Right lobe of liver (tissue), 6 donors: ENCODE data around the gene LRCH1. TPM values are rescaled to one million over a fixed set of nuclear protein-coding genes. Genes with fewer than 3 reads are reported as not detected.

ENCODE experiments used
- ATAC-seq, 4 donors: fragments of 200-7000 bp; cut with Tn5 transposase; one replicate each; pipeline ENCODE4 v1.9.1; 2020; ENCODE audit warnings: mild to moderate bottlenecking in 4 of 4, moderate library complexity in 4 of 4
- DNase-seq, 3 donors: peaks; one replicate each; pipeline ENCODE4 v3.0.0-alpha.2; 2020
- H3K27ac ChIP-seq, 3 donors: fragments of 200-600 bp; one replicate each; pipeline ENCODE4 v1.8.0; 2022
- H3K27me3 ChIP-seq, 2 donors: fragments of 200-600 bp; one replicate each; pipeline ENCODE4 v1.8.0; 2022
- H3K36me3 ChIP-seq, 4 donors: fragments of 200-600 bp; sonication (generic) in 1 of 4; one replicate each; pipeline versions ENCODE4 v1.5.1 to v1.8.0; 2017 to 2022; ENCODE audit warnings: control low read depth in 1 of 4
- H3K4me1 ChIP-seq, 4 donors: fragments of 200-600 bp; sonication (generic) in 1 of 4; one replicate each; pipeline versions ENCODE4 v1.5.1 to v1.8.0; 2017 to 2022; ENCODE audit warnings: control low read depth in 1 of 4
- H3K4me3 ChIP-seq, 3 donors: fragments of 200-600 bp; one replicate each; pipeline ENCODE4 v1.8.0; 2022
- H3K9me3 ChIP-seq, 4 donors: fragments of 200-600 bp; sonication (generic) in 1 of 4; one replicate each; pipeline versions ENCODE4 v1.5.1 to v1.8.0; 2017 to 2022; ENCODE audit warnings: control low read depth in 1 of 4
- POLR2A ChIP-seq: fragments of 450-650 bp; IDR thresholded peaks from one replicate; pipeline ENCODE4 v1.6.1; 2017; ENCODE audit warnings: antibody characterized with exemption, mild to moderate bottlenecking
- WGBS: methylation state at CpG from one replicate; pipeline ENCODE4 v1.1.6; 2018; ENCODE audit warnings: low coverage, low lambda C conversion rate; ENCODE audit not compliant: insufficient coverage; ENCODE audit errors: missing lambda C conversion rate; 5-methylcytosine and 5-hydroxymethylcytosine counted together
- intact Hi-C, 2 donors: fragments of 100-400 bp; cut with DNase I; formaldehyde crosslinking; loops; one replicate each; pipeline versions ENCODE4 v1.11.2 to v1.14.1; 2022
- total RNA-seq, 6 experiments: library from RNA; depleted of rRNA in 2 of 6; stranded (reverse); fragments of >200 nt in 2 of 6; fragmentation: NEBNext Ultra II Directional in 3 of 6; extraction: Animal tissue kit (Norgen Biotek cat#: 25700) in 3 of 6; gene quantifications; one replicate each; pipeline versions ENCODE4 v1.1.0 to v1.2.4, GENCODE V29; 2016 to 2023
- TF ChIP-seq, protein P1 (sequence below), 4 donors: fragments of 200-600 bp in 3 of 4; fragments of 450-650 bp in 1 of 4; IDR thresholded peaks; one replicate each; pipeline versions ENCODE4 v1.5.1 to v1.8.0; 2016 to 2022; ENCODE audit warnings: antibody characterized with exemption in 4 of 4, mild to moderate bottlenecking in 2 of 4
- donor health status: DM: no; HTN: yes; CAD: no.
- donor health status: DM: no; HTN: no; CAD: no.
- donor health status: DM: no; HTN: no; CAD: no.
- donor health status: DM: no; HTN: yes; CAD: no.
- donor health status: DM: no; HTN: yes; CAD: no.

Gene LRCH1
- total RNA-seq, 6 experiments from 2014 or later: 5.4 to 9.6 (median 7.7) TPM

DNA sequence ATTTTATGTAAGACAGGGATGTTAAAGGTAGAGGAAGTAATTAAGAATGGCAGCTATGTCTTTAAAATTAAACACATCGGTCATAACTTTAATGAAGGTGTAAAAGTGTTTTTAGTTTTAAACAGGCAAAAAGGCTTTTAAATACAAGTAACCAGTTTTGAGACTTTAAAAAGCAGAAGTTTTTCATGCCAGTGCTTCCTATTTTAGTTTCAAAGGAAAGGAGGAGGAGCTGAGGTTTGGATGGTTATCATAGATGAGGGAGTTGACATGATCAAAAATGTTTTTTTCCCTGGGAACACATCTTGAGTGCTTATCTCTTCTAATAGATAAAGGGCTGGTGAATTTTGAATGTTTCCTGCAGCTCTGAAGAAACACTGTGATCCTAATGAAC is 42.9 kb downstream of the LRCH1 start:
- WGBS: 44% methylated on average over 1 of the region's 1 CpG
- Histone ChIP-seq H3K4me3 (no peak overlapping the region), H3K27me3 (no peaks in the 10 kb centered on the region), H3K36me3 (no peaks in the 10 kb centered on the region), H3K27ac (no peak overlapping the region), H3K9me3 (no peaks in the 10 kb centered on the region), H3K4me1 (peaks cover 0 to 17% (median under 1%) of the 10 kb centered on the region in 4 donors)
- intact Hi-C loops: no loop called here
- DNase-seq: no peak
- ATAC-seq: no peak
- TF ChIP-seq, protein P1, sequence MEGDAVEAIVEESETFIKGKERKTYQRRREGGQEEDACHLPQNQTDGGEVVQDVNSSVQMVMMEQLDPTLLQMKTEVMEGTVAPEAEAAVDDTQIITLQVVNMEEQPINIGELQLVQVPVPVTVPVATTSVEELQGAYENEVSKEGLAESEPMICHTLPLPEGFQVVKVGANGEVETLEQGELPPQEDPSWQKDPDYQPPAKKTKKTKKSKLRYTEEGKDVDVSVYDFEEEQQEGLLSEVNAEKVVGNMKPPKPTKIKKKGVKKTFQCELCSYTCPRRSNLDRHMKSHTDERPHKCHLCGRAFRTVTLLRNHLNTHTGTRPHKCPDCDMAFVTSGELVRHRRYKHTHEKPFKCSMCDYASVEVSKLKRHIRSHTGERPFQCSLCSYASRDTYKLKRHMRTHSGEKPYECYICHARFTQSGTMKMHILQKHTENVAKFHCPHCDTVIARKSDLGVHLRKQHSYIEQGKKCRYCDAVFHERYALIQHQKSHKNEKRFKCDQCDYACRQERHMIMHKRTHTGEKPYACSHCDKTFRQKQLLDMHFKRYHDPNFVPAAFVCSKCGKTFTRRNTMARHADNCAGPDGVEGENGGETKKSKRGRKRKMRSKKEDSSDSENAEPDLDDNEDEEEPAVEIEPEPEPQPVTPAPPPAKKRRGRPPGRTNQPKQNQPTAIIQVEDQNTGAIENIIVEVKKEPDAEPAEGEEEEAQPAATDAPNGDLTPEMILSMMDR (IDR thresholded peaks at IDR 0.05): no peak
- TF ChIP-seq POLR2A: no peak

DNA sequence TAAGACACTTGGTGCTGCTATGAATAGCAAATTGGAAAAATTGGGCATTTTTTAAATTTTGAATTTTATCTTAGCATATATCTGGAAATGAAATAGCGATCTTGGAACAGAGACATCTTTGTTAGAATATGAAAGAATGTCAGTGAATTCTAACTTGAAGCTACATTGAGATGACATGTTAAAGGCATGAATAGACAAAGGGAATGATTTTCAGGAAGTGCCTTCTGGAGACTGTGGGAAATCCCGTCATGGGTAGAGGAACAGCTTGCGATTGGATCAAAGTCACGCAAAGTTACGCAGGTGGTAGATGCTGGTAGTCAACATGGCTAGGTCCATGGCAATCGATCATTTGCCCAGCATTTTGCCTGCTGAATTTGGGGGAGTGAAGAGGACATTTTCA is 43.5 kb downstream of the LRCH1 start:
- Histone ChIP-seq H3K9me3 (no peaks in the 10 kb centered on the region), H3K4me3 (no peak overlapping the region), H3K36me3 (no peaks in the 10 kb centered on the region), H3K27ac (no peak overlapping the region), H3K4me1 (peaks cover 0 to 22% (median 3%) of the 10 kb centered on the region in 4 donors), H3K27me3 (no peaks in the 10 kb centered on the region)
- WGBS: 85% methylated on average over 6 of the region's 6 CpGs
- TF ChIP-seq, protein P1 (IDR thresholded peaks at IDR 0.05): no peak
- TF ChIP-seq POLR2A: no peak
- intact Hi-C loops: no loop called here
- no peak for ATAC-seq
- DNase-seq: no peak

GRCh38 chr13:46598140-46598819 is 45.3 kb downstream of the LRCH1 start:
- H3K27me3 ChIP-seq: no peaks in the 10 kb centered on the region
- peaks cover 0 to 35% (median 8%) of the 10 kb centered on the region in 4 donors for H3K4me1 ChIP-seq
- DNase-seq: no peak
- H3K9me3 ChIP-seq: no peaks in the 10 kb centered on the region
- WGBS: 43% methylated on average over 7 of the region's 7 CpGs
- H3K36me3 ChIP-seq: no peaks in the 10 kb centered on the region
- peak overlapping the region in 1 of 3 donors; percentile 27 for H3K27ac ChIP-seq
- TF ChIP-seq POLR2A: no peak
- TF ChIP-seq, protein P1 (IDR thresholded peaks at IDR 0.05): no peak
- ATAC-seq: peak; percentile 11 to 35 (median 27)
- H3K4me3 ChIP-seq: no peak overlapping the region
- intact Hi-C loops: no loop called here

DNA sequence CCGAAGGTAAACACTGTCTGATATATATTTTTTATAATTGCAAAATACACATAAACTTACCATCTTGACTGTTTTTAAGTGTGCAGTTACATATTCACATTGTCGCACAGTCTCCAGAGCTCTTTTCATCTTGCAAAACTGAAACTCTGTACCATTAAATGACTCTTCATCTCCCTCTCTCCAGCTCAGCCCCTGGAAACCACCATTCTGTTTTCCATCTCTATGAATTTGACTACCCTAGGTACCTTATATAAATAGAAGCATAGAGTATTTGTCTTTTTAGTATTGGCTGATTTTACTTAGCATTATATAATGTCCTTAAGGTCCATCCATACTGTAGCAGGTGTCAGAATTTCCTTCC is 45.8 kb downstream of the LRCH1 start:
- no peak for DNase-seq
- Histone ChIP-seq H3K36me3 (no peaks in the 10 kb centered on the region), H3K27ac (peak overlapping the region in 1 of 3 donors; percentile 27), H3K4me3 (no peak overlapping the region), H3K4me1 (peaks cover 0 to 41% (median 9%) of the 10 kb centered on the region in 4 donors), H3K27me3 (no peaks in the 10 kb centered on the region), H3K9me3 (no peaks in the 10 kb centered on the region)
- ATAC-seq: no peak
- no peak for TF ChIP-seq POLR2A
- TF ChIP-seq, protein P1 (IDR thresholded peaks at IDR 0.05): no peak
- 45% methylated on average over 2 of the region's 2 CpGs for WGBS
- intact Hi-C loops: no loop called here
